Gastroesophageal sphincter (tissue), 3 donors: ENCODE measurements around the gene PRSS12.

Experiments
- CTCF ChIP-seq, 4 experiments: fragments of 200-600 bp in 2 of 4; fragments of 450-650 bp in 2 of 4; sonication (generic) in 1 of 4; IDR thresholded peaks; one replicate each; pipeline ENCODE4 v1.5.1; 2017 to 2019; ENCODE audit warnings: antibody characterized with exemption in 4 of 4, mild to moderate bottlenecking in 2 of 4, moderate library complexity in 2 of 4
- EP300 ChIP-seq: sonication (generic); formaldehyde crosslinking; IDR thresholded peaks from one replicate; pipeline ENCODE4 v1.6.1; 2017; ENCODE audit warnings: antibody characterized with exemption, mild to moderate bottlenecking
- POLR2A ChIP-seq, 2 donors: fragments of 450-650 bp; IDR thresholded peaks; one replicate each; pipeline ENCODE4 v1.6.1; 2017; ENCODE audit warnings: antibody characterized with exemption in 2 of 2, mild to moderate bottlenecking in 2 of 2, moderate library complexity in 1 of 2

- TF ChIP-seq EP300: no peak
- no peak for TF ChIP-seq CTCF (IDR thresholded peaks at IDR 0.05)
- TF ChIP-seq POLR2A (IDR thresholded peaks at IDR 0.05): no peak
Observed at GRCh38 chr4:118367872-118368271, 15.1 kb upstream of the PRSS12 start.
